GM23338 (cell line): Measurements from ENCODE around the gene ZBED3. TPM values are rescaled to one million over a fixed set of nuclear protein-coding genes. Genes with fewer than 3 reads are reported as not detected.
A peak's percentile ranks its signal among the peaks of the same experiment; 100 is the strongest.
"Not testable (repeated sequence)": the region's sequence is repeated elsewhere in the genome, so short reads cannot be mapped to it uniquely, and the experiment has no call there.

ENCODE experiments used
- ATAC-seq: fragments of 200-7000 bp; cut with Tn5 transposase; 3 replicates; pipeline ENCODE4 v1.9.1; 2020
- DNase-seq: peaks from one replicate; pipeline ENCODE4 v3.0.0-alpha.2; 2015; ENCODE audit warnings: low spot score
- H2AFZ ChIP-seq: fragments of 200-600 bp; sonication (generic); 2 replicates; pipeline ENCODE4 v1.8.0; 2016; ENCODE audit warnings: antibody characterized with exemption, mild to moderate bottlenecking, moderate library complexity
- H3F3A ChIP-seq: fragments of 200-600 bp; sonication (generic); replicated peaks from 2 replicates; pipeline ENCODE4 v1.8.0; 2017; ENCODE audit warnings: antibody characterized with exemption, mixed run types, low read depth
- H3K27ac ChIP-seq: fragments of 200-600 bp; sonication (generic); 2 replicates; pipeline ENCODE4 v1.6.1; 2016; ENCODE audit warnings: low read depth
- H3K27me3 ChIP-seq: fragments of 200-600 bp; sonication (generic); 2 replicates; pipeline ENCODE4 v1.8.0; 2016; ENCODE audit warnings: mild to moderate bottlenecking, mixed run types, moderate library complexity; ENCODE audit not compliant: insufficient read depth
- H3K36me3 ChIP-seq: fragments of 200-600 bp; sonication (generic); 2 replicates; pipeline ENCODE4 v1.8.0; 2016; ENCODE audit warnings: mild to moderate bottlenecking; ENCODE audit not compliant: insufficient read depth
- H3K4me1 ChIP-seq: fragments of 200-600 bp; sonication (generic); 2 replicates; pipeline ENCODE4 v1.8.0; 2016; ENCODE audit warnings: mild to moderate bottlenecking, moderate library complexity; ENCODE audit not compliant: insufficient read depth
- H3K4me2 ChIP-seq: fragments of 200-600 bp; sonication (generic); 2 replicates; pipeline ENCODE4 v1.7.1; 2017; ENCODE audit warnings: mixed run types
- H3K4me3 ChIP-seq: fragments of 200-600 bp; sonication (generic); 2 replicates; pipeline ENCODE4 v1.6.1; 2016; ENCODE audit warnings: mixed run types
- H3K79me2 ChIP-seq: fragments of 200-600 bp; sonication (generic); replicated peaks from 2 replicates; pipeline ENCODE4 v1.8.0; 2017; ENCODE audit warnings: mild to moderate bottlenecking; ENCODE audit not compliant: insufficient read depth
- H3K9me2 ChIP-seq: fragments of 200-600 bp; sonication (generic); 2 replicates; pipeline ENCODE4 v1.8.0; 2017; ENCODE audit not compliant: insufficient read depth
- H4K20me1 ChIP-seq: fragments of 200-600 bp; sonication (generic); replicated peaks from 2 replicates; pipeline ENCODE4 v1.8.0; 2017; ENCODE audit warnings: mild to moderate bottlenecking; ENCODE audit not compliant: insufficient read depth
- H3K27ac Mint-ChIP-seq: 2 replicates; pipeline ENCODE4 v1.8.0; 2020; ENCODE audit warnings: inconsistent platforms, mild to moderate bottlenecking, moderate library complexity, mixed read lengths
- H3K27me3 Mint-ChIP-seq: 3 replicates; pipeline ENCODE4 v1.8.0; 2022; ENCODE audit warnings: low read depth, mild to moderate bottlenecking, moderate library complexity, mixed read lengths, inconsistent platforms; ENCODE audit not compliant: insufficient read depth, poor library complexity
- H3K36me3 Mint-ChIP-seq: 3 replicates; pipeline ENCODE4 v1.8.0; 2021; ENCODE audit warnings: low read depth, mild to moderate bottlenecking, inconsistent platforms, moderate library complexity, mixed read lengths
- H3K4me1 Mint-ChIP-seq: 3 replicates; pipeline ENCODE4 v1.8.0; 2020; ENCODE audit warnings: mild to moderate bottlenecking, inconsistent platforms, mixed read lengths
- H3K4me3 Mint-ChIP-seq: 3 replicates; pipeline ENCODE4 v1.8.0; 2021; ENCODE audit warnings: moderate library complexity, mild to moderate bottlenecking, inconsistent platforms, mixed read lengths
- H3K9me3 Mint-ChIP-seq: 3 replicates; pipeline ENCODE4 v1.8.0; 2020; ENCODE audit warnings: moderate library complexity, mild to moderate bottlenecking, inconsistent platforms, mixed read lengths
- CTCF ChIP-seq, 2 experiments: fragments of 200-600 bp in 1 of 2; sonication (generic) in 1 of 2; conservative IDR thresholded peaks; 2 replicates each; pipeline versions ENCODE4 v1.5.1 to v1.6.1; 2016 to 2017; ENCODE audit warnings: antibody characterized with exemption in 2 of 2, low read depth in 2 of 2, mild to moderate bottlenecking in 2 of 2, moderate library complexity in 1 of 2
- EZH2phosphoT487 ChIP-seq: fragments of 200-600 bp; sonication (generic); IDR thresholded peaks from one replicate; pipeline ENCODE4 v1.8.1; 2018; ENCODE audit warnings: antibody characterized with exemption; ENCODE audit not compliant: unreplicated experiment
- JUNB ChIP-seq: IDR thresholded peaks from one replicate; pipeline ENCODE4 v1.6.1; 2016; ENCODE audit warnings: antibody characterized with exemption; ENCODE audit not compliant: unreplicated experiment
- NANOG ChIP-seq: IDR thresholded peaks from 2 replicates; pipeline ENCODE4 v1.6.1; 2016; ENCODE audit warnings: antibody characterized with exemption, borderline replicate concordance
- REST ChIP-seq: IDR thresholded peaks from one replicate; pipeline ENCODE4 v1.6.1; 2018; ENCODE audit warnings: antibody characterized with exemption; ENCODE audit not compliant: unreplicated experiment
- ZNF462 ChIP-seq: fragments of 250-450 bp; sonication (Bioruptor Pico); IDR thresholded peaks from 2 replicates; pipeline ENCODE4 v1.5.0; 2020; ENCODE audit warnings: mild to moderate bottlenecking, moderate library complexity
- polyA plus RNA-seq: library from polyadenylated mRNA; unstranded; fragments of >200 nt; fragmentation: Nextera tagmentation; extraction: Ambion mirVana; gene quantifications from 2 replicates; pipeline ENCODE4 v1.2.1, GENCODE V29; 2016
- total RNA-seq: library from RNA; depleted of rRNA; stranded (reverse); fragments of >200 nt; shearing (Covaris generic); gene quantifications from 2 replicates; pipeline ENCODE4 v1.2.3, GENCODE V29; 2014
- TF ChIP-seq, protein P1 (sequence below): IDR thresholded peaks from 2 replicates; pipeline ENCODE4 v1.6.1; 2016; ENCODE audit warnings: antibody characterized with exemption

The ZBED3 gene
- total and polyA plus RNA-seq, 2 experiments from 2014 or later, result 4.2 to 9.3 TPM

- TF ChIP-seq REST, result no peak
These were observed 6.2 kb downstream of the ZBED3 start (continued) for GRCh38 chr5:77080905-77081304.

- peaks cover 33% of the 10 kb centered on the region for H3K36me3 Mint-ChIP-seq
- H3K4me1 ChIP-seq, H3K27me3 Mint-ChIP-seq, H3K9me2 ChIP-seq, ATAC-seq, H3F3A ChIP-seq, H3K27ac ChIP-seq, H3K4me2 ChIP-seq, H3K36me3 ChIP-seq, H4K20me1 ChIP-seq, H2AFZ ChIP-seq, H3K9me3 Mint-ChIP-seq, DNase-seq, H3K27me3 ChIP-seq, H3K4me3 Mint-ChIP-seq, H3K4me3 ChIP-seq, H3K27ac Mint-ChIP-seq: not testable (repeated sequence)
- peaks cover 15% of the 10 kb centered on the region for H3K4me1 Mint-ChIP-seq
- peaks cover 13% of the 10 kb centered on the region; the same call in 1 of the 2 replicates for H3K79me2 ChIP-seq
These were observed 6.6 kb downstream of the ZBED3 start for GRCh38 chr5:77080479-77080878.

DNA sequence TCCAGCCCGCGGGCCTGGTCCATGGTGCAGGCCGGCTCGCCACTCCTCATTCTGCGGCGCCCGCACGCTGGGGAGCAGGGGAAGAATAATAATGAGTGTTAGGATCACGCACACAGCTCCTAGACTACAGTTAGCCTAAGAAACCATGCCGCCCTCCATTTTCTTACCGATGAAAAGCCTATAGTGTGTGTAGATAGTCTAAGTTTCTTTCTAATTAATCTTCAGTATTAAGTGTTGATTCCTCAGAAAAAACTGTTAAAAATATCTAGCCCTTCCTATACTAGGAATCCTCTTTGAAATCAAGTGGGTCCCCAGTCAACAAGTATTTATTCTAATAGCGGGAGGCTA is 9.3 kb downstream of the ZBED3 start:
- peaks cover 3% of the 10 kb centered on the region for H4K20me1 ChIP-seq
- H3K27ac Mint-ChIP-seq, result no peak overlapping the region
- H3K9me2 ChIP-seq, result no peaks in the 10 kb centered on the region
- peak overlapping the region; percentile 80; the same call in 1 of the 2 replicates for H2AFZ ChIP-seq
- peaks cover 11% of the 10 kb centered on the region; the same call in 1 of the 2 replicates for H3K79me2 ChIP-seq
- no peaks in the 10 kb centered on the region; the same call in 2 of the 3 replicates for H3K9me3 Mint-ChIP-seq
- H3K27ac ChIP-seq, result no peak overlapping the region
- H3K36me3 ChIP-seq, result no peaks in the 10 kb centered on the region
- peaks cover 8% of the 10 kb centered on the region; the same call in 2 of the 3 replicates for H3K4me1 Mint-ChIP-seq
- peaks cover 8% of the 10 kb centered on the region for H3K27me3 Mint-ChIP-seq
- H3K4me2 ChIP-seq, result peak overlapping the region; percentile 71
- H3K36me3 Mint-ChIP-seq, result peaks cover 12% of the 10 kb centered on the region
- H3F3A ChIP-seq, result no peaks in the 10 kb centered on the region
- H3K27me3 ChIP-seq, result 0 out of 2 replicates have a peak, but pooled peaks cover 8% of the 10 kb centered on the region
- peak overlapping the region; percentile 70 for H3K4me3 Mint-ChIP-seq
- H3K4me3 ChIP-seq, result peak overlapping the region; percentile 65
- peaks cover 5% of the 10 kb centered on the region; the same call in 1 of the 2 replicates for H3K4me1 ChIP-seq
- DNase-seq (no peak), ATAC-seq (no peak)
- TF ChIP-seq EZH2phosphoT487 (no peak), JUNB (no peak), NANOG (no peak), CTCF (conservative IDR thresholded peaks at IDR 0.05; ENCODE audit: low read depth in 2 of 2) (no peak), ZNF462 (CRISPR knock-in tag) (no peak)
- TF ChIP-seq, protein P1, sequence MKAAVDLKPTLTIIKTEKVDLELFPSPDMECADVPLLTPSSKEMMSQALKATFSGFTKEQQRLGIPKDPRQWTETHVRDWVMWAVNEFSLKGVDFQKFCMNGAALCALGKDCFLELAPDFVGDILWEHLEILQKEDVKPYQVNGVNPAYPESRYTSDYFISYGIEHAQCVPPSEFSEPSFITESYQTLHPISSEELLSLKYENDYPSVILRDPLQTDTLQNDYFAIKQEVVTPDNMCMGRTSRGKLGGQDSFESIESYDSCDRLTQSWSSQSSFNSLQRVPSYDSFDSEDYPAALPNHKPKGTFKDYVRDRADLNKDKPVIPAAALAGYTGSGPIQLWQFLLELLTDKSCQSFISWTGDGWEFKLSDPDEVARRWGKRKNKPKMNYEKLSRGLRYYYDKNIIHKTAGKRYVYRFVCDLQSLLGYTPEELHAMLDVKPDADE, result no peak
